ENCODE measurements around the gene COL4A1.

The COL4A1 gene

DNA sequence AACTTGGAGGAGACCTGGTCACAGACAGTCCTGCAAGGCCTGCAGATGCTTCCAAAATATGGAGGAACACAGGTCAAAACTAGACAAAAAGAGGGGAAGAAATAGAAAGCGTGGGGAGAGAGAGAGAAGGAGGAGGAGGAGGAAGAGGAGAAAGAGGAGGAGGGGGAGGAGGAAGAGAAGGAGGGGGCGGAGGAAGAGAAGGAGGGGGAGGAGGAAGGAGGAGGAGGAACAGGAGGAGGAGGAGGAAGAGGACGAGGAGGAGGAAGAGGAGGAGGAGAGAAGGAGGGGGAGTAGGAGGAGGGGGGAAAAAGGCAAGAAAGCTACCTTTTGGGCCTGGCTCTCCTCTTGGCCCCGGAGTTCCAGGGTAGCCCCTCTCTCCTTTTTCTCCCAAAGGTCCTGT lies 105.8 kb downstream of the COL4A1 start:
- no peak for DNase-seq

DNA sequence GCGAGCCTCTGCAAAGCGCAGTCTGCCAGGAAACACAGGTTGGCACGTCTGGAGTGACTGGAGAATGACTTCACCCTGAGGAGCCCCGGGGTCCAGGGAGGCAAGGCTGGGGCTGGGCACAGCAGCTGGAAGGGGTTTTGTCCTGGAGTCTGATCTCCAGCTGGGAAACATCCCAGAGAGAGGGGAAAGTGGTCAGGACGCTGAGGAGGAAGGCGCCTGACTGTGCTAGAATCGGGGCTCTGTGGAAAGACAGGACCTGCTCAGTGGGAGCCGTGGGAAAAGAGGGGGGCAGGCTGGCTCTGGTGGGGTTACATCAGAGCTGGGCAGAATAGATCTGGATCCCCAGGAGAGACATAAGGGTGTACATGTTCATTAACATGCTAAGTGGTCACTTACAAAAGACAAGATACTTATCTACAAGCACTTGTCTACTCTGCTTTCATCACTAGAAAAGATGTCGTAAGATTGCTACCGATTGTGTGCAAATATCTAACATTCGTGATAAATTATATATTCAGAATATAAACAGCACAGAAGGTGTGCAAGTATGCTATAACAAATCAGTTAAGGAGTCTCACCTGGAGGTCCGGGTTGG lies 106.6 kb downstream of the COL4A1 start:
- no peak for DNase-seq

DNA sequence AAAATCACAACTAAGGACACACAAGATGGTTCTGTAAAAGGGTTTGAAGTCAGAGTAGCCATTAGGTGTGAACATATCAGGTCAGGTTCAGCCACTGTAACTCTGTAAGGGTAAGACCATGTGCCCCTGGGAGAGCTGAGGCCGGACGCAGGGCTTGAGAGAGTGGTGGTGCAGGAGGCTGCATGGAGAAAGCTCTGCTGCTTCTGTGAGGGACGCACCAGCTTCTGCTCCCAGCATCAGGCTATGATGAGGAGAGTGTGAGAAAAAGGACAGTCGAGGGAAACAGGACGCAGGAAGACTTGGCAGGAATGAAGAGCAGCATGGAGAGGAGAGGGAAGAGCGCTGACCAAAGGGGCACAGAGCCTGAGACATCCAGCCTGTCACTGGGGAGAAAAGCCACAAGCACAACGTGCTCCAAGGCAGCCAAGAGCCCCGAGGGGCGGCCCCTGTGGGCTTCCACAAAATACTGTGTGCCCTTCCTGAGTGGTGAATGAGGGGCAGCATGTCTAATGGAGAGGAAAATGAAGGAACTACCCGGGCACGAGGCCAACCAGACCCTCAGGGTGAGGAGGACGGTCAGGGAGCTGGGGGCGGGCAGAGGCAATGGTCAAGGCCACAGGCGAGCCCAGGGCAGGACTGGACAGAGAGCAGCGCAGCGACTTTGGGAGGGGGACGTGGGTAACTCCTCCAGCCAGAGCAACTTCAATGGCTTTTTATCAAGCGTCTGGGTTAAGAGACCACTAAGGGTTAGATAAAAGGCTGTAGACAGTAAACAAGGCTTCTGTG lies 107.7 kb downstream of the COL4A1 start:
- DNase-seq, result no peak

DNA sequence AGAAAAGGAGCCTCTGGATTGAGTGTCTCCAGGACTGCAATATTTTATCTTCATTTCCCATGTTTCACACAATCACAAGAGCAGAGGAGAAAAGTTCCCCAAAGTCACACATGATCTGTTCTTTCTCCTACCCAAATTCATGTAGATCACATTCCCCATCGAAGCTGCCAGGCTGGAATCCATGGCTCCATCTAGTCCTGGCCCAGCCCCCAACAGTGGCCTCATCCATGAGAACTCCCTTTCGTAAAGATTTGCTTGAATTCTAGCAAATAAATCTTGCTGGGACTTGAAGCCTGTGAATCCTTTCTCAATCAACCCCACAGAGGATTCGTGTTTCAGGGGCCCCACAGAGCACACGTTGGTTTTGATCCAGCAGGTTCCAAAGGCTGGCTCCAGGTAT lies 109.5 kb downstream of the COL4A1 start:
- no peak for DNase-seq

DNA sequence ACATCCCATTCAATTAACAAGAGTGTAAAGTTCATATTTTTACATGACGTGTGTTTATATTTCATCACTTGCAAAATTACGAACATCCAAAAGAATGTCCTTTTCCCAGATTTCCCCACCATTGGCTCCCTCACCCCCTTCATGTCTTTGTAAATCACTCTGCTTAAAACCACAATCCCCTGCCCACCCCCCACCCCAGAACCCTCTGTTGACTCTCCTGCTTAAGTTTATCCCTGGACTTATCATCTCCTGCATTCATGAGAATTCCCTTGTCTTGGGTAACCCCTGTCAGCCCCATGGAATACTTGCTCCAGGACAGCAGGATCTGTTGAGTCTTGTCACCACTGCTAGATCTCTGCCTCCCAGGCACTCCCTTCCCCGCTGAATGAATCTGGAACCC lies 109.9 kb downstream of the COL4A1 start:
- no peak for DNase-seq

DNA sequence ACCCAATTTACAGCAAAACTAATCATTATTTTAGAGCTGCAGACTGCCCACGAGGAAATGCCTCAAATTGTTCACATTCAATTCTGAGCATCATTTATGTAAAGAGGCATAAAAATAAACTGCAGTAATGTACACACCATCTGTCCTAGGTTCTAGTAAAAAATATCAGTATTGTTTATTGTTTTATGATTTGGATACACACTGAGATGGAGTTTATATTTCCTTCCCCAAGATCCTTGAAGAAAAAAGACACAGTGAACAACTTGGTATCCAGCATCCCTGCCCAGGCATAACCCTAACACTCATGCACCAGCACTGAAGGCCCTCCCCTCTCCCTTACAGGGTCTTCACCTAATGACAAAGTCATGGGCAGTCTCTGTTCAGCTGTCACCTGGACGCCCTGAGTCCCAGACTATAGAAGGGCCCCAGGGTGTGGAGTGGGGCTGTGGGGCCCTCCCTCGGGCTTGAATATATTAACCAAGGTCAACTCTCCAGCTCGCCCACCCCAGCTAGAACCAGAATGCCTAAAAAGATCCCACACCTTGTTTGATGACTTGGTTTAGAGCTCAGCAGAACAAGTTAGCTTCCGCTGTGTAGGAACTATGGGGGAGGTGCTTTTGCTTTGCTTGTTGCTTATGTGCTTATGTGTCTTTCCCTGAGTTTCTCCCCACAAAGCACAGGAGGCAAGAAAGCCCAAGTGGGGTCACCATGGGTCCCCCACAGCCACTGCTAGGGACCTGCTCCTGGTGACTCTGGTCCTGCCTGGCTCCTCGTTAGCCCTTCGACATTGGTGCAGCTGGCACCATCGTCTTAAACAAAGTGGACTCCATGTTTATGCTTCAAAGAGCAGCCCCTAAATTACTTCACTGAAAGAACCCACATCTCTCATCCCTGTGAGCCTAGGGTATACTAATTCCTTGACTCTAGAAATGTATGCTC lies 111.1 kb downstream of the COL4A1 start:
- DNase-seq, result no peak

DNA sequence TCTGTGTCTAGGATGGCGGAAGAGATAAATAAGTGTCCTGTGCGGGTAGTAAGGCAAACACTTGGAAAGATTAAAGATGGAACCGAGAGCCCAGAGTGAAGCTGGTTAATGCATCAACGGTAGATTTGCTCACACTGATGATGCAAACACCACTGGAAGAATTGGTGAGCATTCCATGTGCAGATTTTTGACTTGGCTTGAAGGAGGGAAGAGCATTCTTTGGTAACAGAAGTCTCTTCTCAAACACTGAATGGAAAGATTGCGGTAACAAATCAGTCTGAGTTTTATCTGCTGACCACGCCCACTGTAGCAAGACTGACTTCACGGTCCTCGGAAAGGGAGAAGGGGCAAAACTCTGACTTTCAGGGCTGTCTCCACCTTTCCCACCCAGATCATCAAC lies 112.5 kb downstream of the COL4A1 start:
- no peak for DNase-seq

DNA sequence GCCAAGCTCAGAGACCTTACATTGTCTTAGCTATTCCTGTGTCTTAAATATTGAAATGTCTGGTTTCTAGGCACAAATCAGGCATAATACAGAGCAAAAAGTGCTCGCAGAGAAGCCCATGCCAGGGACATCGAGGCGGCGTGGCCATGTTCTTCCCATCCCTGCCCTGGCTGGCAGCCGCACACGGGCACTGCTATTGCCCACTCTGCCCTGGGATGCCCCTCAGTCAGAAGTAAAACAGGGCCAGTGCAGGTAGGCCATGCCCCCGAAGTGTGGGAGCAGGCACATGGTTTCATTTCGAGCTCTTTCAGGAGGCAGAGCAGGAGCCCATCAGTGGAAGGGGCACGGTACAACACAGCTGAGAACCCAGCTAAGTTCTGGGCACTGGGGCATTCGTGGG lies 113.5 kb downstream of the COL4A1 start:
- no peak for DNase-seq

DNA sequence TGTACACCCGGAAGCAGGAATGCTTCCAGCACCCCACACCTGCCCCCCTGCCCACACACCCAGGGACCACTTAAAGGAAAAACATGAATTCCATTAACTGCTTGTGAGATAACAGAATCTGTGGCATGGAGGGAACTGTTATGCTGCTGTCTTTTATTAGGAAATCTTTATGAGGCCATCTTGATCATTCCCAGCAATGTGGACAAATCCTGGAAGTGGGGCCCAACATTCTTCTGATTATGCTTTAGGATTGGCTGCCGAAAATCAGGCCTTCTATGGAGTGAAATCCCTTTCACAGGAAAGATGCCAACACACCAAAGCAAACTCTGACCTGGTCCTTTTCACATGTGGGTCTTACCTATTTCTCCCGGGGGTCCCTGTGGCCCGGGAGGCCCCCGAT lies 114.5 kb downstream of the COL4A1 start:
- DNase-seq, result no peak

DNA sequence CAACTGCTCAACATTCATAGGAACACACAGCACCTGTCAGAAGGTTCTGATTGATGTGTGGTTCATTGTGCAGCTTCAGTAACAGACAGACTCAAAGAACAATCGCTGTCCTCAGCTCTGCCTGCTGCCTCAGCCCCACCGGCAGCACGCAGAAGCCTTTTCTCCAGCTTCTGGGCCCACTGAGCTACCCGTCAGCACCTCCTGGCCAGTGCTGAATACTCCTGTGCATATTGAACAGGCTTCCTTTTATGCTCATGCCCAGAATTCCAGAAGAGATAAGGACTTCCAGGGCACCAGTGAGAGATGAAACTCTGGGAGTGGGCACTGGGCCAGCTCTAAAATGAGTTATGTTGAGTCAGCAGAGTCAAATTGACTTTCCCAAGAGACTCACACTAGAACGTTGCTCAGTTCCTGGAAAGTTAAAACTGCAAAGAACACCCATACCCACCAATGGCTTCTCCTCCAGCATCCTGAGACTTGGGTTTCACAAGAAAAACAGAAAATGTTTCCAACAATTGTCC lies 119.3 kb downstream of the COL4A1 start:
- no peak for DNase-seq

DNA sequence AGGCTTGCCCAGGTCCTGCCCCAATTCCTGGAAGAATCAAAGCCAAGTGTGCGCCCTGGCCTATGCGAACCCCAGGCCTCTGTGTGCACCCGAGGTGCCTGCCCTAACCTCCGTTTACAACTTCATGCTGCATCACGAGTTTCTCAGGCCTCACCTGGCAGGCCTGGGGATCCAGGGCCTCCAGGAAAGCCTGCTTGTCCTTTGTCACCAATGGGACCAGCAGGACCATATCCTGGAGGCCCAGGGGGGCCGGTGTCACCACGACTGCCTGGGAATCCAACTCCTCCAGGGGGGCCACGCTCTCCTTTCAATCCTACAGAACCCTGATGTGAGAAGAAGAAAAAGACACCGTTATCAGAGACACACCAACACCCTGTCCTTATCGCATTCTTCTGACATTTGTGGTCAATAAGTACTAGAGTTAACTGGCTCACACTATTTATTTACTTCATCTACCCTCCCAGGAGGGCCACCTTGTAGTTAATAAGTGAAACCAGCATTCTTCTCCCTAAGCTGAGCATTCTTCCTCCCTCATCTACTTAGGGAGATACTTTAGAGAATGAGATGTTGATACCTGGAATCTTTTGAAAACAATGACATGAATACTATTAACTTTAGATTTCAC lies 120.6 kb downstream of the COL4A1 start:
- no peak for DNase-seq

DNA sequence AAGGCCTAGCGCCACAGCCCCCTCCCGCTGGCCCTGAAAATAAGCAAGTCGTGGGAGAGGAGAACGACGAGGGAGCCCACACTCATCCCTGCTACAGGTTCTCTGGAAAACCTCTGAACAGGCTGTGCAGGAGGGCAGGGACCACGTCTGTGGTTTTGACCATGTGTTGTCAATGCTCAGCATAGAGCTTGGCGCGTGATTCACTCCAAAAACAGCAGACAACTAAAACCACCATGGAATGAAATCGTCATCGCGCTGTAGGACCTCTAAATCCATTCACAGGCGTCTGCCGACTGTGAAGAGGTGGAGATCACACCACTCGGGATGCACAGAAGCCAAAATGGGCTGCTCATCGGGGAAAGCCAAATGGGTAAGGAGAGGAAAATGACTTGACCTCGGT lies 121.3 kb downstream of the COL4A1 start:
- DNase-seq, result no peak

DNA sequence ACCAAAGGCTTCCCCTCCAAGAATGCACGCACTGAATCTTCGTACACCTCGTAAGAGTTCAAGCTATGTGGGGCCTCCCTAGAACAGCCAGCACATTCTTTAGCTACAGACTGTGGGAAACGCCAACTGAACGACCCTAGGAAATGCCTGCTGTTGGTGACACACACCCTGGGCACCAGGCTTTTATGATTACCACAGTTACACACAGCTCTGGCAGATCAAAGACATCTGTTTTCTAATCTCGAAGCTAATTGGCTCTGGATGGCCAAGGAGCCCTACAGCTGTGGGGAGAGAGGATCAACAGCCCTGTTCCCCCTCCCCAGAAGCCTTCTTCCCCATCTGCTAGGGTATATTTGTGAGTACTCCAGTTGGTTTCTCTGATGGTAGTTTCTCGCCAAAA lies 123.0 kb downstream of the COL4A1 start:
- DNase-seq, result no peak

DNA sequence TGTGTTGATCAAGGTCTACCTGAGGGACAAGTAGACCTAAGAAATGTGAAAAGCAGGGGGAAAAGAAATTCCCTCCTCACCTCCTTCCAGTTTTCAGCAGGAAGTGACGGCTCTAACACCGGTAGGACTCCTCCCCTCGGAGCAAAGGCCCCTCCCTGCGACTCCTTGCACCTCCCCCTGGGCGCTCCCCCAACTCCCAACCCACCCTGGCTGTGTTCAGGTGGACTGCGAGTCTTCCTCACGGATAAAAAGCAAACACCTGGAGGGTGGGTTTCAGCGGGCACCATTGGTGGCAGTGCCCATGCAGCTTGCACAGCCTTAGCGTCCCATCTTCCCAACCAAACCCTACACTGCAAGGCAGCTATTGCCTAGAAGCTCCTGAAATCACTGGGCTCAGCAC lies 124.5 kb downstream of the COL4A1 start:
- no peak for DNase-seq

DNA sequence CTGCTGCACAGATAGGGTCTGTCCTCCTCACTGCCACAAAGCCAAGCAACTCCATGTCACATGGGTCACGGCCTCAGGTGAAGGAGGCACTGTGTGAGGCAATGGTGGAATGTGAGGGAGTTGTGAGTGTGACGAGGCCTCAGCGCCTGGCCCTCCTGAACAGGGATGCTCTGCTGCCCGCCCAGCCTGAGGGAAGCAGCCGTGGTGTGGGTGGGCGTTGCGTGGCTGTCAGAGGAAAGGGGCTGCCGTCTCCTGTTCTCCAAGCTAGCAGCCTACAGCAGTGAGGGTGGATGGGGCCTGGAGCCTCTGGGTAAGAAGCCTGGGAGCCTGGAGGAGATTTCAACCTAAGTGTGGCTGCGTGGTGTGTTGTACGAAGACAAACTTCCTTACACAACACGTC lies 125.0 kb downstream of the COL4A1 start:
- DNase-seq, result no peak

DNA sequence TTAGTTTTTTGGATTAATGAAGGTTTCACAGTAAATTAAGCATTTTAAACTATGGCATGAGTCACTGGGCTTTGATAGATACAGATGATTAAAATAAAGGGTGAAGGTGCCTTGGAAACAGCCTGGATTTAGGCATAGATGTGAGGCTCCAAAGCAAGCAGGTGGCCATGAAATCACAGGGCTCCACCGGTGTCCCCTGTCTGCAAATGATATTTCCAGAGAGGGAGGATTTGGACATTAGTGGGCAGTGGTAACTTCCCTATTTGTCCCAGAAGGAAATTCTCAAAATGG lies 127.2 kb downstream of the COL4A1 start:
- no peak for DNase-seq

DNA sequence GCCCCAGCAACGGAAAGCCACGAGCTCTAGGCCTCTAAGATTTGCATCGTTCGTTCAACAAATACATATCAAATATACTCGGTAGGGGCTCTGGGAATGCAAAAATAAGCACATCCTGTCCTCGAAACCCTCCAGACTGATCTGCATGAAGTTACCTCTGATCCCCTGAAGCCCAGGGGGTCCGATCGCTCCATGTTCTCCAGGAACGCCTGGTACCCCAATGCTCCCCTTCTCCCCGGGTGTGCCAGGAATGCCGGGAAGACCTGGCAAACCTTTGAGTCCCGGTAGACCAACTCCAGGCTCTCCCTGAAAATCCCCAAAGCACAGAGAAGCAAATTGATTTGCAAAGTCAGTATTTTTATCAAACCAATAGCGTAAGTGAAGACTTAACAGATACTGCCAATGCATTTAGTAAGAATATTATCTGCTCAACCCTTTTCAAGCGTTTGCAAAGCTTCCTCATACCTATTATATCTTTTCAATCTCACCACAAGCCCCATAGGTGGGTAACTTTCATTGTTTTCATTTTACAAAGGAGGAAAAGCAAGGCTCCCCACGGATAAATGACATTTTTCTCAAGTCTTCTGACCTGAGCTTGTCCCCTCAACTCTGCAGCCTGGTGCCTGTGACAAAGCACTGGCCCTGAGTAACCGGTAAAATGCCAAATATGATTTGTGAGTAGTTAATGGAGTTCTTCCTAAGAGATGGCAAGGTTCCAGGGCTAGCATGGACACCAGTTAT lies 127.7 kb downstream of the COL4A1 start:
- no peak for DNase-seq

DNA sequence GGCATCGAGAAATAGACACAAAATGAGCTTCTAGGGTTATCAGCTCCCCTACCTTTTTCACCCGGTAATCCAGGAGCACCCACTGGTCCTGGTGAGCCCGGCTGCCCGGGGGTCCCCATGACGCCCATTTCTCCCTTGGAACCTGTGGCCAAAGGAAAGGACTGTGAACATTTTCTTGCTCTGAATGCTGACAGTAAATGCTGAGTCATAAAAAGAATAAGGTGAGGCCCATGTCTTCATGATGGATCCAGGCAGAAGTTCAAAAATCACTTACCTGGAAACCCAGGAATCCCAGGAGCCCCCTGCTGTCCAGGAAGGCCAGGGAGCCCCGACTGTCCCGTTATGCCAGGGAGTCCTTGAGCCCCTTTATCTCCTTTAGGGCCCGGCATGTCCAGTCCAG lies 129.2 kb downstream of the COL4A1 start:
- no peak for DNase-seq

DNA sequence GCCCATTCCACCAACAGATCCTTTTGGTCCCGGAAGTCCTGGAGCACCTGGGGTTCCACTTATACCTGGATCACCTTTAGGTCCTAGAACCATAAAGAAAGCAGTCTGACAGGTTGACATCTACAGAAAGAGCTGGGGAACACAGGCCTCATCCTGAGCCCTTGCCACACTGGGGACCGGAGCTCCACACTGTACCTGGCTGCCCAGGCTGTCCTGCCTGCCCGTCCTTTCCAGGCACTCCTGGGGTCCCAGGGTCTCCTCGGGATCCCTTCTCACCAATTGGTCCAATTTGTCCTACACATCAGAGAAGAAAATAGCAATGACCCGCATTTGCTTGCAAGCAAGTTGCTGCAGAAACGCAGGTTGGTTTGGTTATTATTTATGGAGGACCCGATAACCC lies 130.5 kb downstream of the COL4A1 start:
- DNase-seq, result no peak

DNA sequence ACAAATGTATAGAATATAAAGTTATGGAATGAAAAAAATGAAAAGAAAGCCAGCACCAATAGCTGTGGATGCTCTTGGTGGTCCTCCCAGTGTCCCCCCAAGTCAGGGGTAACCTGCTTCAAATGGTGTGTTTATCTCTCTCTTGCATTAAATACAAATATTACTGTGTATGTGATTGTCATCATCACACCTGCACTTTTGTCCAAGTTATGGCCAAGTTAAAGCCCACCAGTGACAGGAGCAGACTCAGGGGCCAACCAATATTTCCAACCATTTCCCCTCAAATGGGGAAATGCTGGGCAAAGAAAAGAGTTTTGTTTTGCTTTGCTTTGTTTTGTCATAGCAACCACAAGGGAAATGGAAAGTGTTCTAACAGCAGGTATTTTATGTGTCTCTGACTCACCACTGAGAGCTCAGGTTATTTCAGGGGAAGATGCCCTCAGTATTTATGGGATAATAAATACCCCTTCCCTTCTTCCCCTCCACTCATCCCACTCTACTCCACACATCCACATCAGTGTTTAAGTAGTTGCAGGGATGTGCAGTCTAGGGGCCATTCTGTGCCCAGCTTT lies 133.6 kb downstream of the COL4A1 start:
- no peak for DNase-seq

DNA sequence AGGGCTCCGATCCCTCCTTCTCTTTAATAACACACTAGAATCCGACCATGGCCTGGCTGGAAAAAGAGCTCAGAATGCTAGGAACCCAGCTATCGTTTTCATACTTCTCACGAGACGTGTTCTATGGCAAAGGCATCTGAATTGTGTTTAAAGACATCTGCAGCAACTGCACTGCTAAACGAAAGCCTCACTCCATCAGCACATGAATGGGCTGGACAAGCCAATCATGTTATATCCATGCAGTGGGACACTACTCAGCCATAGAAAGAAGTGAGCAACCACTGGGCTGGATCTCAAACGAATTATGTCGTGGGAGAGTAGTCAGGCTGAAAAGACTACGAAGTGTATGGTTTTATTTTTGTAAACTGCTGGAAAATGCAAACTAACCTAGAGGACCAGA lies 136.1 kb downstream of the COL4A1 start:
- no peak for DNase-seq

Data from anterior cingulate cortex (tissue), 58 donors.